D341Med (cell line): Measurements from ENCODE around the gene ZNF425.
A peak's percentile ranks its signal among the peaks of the same experiment; 100 is the strongest.
"Not testable (repeated sequence)": the region's sequence is repeated elsewhere in the genome, so short reads cannot be mapped to it uniquely, and the experiment has no call there.

Experiments used
- DNase-seq: peaks from one replicate; pipeline ENCODE4 v3.0.0; 2012; ENCODE audit warnings: low spot score

Gene ZNF425

DNA sequence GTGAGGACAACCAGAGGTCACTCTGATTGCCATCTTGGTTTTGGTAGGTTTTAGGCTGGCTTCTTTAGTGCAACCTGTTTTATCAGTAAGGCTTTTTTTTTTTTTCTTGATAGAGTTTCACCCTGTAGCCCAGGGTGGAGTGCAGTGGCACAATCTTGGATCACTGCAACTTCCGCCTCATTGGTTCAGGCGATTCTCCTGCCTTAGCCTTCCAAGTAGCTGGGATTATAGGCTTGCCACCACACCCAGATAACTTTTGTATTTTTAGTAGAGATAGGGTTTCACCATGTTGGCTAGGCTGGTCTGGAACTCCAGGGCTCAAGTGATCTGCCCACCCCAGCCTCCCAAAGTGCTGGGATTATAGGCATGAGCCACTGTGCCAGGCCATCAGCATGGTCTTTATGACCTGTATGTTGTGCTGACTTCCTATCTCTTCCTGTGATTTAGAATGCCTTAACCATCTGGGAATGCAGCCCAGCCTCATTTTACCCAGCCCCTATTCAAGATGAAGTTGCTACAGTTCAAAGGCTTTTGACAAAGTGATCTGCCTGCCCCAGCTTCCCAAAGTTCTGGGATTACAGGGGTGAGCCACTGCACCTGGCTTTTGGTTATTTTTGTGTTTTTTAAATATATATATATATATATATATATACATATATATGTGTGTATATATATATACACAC is 7.0 kb upstream of the ZNF425 start:
- DNase-seq: no peak

DNA sequence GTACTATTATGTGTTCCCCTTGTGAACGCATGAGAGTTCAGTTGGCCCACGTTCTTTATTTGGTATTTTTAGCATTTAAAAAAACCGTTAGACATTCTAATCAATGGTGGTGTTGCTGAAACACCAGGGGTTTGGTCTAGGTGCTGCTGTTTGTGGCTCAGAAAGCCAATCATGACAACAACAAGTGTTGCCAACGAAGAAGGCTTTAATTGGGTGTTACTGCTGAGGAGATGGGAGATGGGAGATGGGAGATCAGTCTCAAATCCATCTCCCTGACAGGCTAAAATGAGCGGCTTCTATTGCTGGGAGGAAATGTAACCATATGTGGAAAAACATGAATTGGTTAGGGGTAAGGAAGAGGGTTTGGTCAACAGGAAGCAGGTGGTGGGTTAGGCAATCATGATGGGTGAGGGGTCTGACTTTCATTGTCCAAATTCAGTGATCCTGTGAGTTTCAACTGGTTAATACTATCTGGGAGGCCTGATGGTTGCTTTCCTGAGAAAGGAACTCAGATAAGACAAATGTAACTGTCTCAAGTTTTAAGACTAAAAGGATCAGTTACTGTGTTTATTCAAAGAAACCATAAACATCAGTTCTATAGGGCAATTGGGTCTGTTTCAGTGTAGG is 4.6 kb upstream of the ZNF425 start:
- no peak for DNase-seq

DNA sequence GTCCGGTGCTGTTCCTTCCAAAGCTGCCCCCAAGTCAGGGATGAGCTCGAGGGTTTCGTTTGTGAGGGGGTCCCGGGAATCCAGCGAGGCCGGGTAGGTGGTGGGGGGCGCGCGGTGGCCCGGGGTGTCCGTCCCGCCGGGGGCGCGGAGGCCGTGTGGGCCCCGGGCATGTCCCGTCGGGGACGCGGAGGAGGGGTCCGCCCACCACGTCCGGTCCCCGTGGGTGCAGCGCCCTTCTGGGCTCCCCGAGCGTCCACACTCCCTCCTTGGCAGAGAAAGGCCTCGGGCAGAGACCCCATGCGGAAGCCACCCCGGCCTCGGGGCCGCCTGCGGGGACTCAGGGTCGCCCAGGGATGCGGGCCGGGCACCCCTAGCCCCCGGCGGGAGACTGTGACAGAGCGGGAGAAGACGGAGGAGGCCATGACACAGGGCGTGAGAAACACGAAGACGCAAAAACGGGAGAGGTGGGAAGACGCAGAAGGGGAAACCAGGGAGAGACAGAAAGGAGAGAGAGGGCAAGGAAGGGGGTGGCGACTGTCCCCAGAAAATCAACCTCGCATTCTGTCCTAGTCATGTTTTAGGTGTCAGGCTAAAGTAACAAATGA is 640 bp upstream of the ZNF425 start:
- peak; percentile 83 for DNase-seq

DNA sequence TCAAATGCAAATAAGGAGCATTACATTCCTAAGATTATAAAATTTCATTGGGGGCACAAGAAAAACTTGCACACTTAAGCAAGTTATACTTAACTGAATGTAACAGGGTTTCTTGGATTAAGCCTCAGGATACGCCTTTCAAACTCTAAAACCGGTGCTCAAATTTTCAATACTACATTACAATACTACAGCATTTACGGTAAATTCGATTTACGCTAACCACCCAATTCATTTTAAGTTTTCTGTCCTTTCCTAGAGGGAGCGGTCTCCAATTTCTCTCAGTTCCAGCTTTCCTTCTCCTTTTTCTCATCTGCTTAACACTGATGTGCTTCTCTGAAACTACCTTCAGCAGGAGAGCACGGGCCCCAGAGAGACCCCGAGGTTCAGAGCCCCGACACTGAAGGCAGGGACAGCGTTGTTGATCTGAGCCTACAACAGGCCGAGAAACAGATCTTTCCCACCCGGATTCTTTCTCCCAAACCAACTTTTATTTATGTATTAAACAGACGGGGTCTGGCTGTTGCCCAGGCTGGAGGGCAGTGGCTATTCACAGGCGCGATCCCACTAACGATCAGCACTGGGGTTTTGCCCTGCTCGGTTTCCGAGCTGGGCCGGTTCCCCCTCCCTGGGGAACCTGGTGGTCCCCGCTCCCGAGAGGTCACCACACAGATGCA is 798 bp downstream of the ZNF425 start:
- peak; percentile 42 for DNase-seq

DNA sequence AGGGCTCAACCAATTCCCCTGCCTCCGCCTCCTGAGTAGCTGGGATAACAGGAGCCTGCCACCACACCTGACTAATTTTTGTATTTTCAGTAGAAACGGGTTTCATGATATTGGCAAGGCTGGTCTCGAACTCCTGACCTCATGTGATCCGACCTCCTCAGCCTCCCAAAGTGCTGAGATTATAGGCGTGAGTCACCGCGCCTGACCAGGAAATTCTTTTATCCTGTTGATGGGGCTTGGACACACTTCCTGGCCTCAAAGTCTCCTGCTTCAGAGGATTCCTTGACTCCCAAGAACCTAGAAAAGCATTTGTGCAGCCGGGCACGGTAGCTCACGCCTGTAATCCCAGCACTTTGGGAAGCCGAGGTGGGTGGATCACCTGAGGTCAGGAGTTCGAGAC is 16.2 kb downstream of the ZNF425 start:
- DNase-seq: no peak

DNA sequence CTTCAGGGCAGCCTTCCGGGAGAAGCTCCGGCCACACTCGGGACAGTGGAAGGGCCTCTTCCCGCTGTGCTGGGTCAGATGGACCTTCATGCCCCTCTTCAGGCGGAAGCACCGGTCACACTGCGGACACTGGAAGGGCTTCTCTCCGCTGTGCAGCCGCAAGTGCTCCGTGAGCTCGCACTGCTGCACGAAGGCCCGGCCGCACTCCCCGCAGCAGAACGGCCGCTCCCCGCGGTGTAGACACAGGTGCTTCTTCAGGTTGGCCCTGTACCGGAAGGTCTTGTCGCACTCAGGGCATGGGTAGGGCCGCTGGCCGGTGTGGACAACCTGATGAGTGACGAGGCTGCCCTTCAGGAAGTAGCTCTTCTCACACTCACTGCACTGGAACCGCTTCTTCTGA is 21.4 kb downstream of the ZNF425 start:
- peak; percentile 37 for DNase-seq

DNA sequence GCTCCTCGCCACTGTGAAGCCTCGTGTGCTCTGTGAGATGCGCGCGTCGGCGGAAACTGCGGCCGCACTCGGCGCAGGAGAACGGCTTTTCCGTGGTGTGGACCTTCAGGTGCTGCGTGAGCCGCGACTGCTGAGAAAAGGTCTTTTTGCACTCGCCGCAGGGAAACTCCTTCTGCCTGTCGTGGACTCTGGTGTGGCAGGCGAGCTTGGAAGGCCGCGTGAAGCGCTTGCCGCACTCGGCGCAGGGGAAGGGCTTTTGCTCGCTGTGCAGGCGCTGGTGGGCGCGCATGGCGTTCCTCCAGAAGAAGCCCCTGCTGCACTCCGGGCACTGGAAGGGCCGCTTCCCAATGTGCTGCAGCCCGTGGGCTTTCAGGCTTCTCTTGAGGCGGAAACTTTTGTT is 21.9 kb downstream of the ZNF425 start:
- no peak for DNase-seq

DNA sequence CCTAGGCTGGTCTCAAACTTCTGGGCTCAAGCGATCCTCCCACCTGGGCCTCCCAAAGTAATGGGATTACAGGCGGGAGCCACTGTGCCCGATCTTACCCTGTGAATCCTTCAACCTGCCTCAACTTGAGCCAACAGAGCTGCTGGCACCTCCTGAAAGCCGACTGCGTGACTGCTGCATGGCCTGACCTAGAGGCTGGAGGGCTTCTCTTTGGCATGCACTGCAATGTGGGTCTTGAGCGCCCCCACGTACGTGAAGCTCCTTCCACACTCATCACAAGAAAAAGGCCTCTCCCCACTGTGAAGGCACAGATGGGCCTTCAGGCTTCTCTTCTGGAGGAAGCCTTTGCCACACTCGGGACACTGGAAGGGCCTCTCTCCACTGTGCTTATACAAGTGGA is 22.7 kb downstream of the ZNF425 start:
- DNase-seq: no peak

DNA sequence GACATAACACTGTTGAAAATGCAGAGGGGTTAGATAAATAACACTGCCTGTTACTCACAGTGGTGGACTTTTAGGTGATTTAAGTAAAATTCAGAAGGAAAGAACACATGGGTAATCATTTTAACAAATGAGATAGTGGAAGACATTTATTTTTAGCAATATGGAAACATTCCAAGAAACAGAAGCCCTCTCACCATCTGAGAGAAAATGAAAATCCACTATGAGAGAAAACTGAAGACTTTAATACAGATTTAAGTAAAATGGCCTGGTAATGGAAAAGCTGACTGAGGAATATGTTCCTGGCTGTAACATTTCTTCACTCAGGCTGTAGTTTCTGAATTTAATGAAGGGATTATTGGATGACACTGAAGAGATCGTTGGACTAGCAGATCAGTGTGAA is 23.5 kb downstream of the ZNF425 start:
- no peak for DNase-seq

DNA sequence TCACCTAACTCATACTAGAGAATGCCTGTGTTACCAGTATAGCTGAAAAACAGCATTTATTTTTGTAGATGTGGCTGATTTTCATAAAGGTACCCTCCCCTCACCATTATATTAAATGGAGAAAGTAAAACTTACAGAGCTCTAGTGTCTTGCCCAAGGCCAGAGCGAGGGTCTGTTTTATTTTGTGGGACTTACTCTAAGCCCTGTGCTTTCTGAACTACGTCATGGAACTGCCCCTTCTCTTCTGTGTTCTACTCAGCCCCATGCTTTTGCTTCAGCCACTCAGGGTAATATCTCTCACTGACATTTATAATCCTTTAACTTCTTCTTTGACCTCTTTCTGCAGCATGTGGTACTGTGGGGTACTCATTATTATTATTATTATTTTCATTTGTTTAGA is 25.3 kb downstream of the ZNF425 start:
- DNase-seq: no peak

DNA sequence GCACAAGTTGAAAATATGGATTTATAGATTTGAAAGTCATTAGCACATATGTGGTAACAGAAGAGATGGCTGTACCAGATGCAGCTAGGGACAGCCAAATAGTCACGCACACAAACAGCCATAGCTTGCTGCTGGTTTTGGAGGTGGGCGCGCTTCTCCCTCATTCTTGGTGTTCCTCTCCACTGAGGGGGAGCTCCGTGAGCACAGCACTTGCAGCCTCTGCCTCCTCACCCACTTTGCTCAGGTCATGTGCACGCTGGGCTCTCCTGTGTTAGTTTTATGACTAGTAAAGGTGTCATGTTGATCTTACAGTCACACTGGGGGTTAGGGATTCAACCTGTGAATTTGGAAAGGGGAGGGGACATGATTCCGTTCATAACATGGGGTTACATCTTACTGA is 27.1 kb downstream of the ZNF425 start:
- no peak for DNase-seq

DNA sequence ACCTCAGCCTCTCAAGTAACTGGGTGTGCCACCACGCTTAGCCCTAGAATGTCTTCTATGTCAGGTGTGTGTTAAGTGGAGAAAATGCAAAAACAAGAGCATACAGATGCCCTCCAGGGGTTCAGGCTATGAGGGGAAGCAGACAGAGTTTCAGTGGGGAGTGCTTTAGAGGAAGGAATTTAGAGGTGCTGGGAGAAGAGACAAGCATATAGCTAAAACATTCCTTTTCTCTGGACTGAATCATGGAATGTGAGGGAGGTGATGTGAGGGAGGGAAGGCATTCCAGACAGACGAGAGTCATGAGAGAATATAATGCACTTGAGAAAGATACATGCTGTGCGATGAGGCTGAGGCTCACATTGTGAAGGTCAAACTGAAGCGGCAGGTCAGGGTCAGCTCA is 29.0 kb downstream of the ZNF425 start:
- no peak for DNase-seq

DNA sequence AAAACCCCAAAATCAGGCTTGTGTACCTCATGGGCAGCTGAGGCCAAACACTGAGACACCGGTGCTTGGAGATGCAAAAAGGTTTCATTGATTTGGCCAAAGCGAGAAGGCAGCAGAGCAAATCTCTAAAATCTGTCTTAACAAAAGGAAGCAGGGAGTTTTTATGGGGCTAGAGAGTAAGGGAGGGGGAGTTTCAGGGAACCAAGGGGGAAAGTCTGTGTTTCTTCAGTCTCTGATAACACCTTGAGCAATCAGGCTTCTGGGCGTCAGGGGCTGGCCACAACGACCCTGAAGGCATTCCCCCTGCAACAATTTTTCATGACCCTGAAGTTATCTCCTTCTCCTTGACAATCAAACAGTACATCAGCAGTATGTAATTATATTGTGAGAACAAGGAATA is 32.9 kb downstream of the ZNF425 start:
- no peak for DNase-seq

DNA sequence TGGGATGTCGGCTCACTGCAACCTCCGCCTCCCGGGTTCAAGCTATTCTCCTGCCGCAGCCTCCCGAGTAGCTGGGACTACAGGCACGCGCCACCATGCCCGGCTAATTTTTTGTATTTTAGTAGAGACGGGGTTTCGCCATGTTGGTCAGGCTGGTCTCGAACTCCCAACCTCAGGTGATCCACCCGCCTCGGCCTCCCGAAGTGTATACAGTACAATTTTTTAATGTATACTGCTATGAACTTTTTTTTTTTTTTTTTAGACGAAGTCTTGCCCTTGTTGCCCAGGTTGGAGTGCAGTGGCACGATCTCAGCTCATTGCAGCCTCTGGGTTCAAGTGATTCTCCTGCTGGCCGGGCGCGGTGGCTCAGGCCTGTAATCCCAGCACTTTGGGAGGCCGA is 33.9 kb downstream of the ZNF425 start:
- not testable (repeated sequence) for DNase-seq

DNA sequence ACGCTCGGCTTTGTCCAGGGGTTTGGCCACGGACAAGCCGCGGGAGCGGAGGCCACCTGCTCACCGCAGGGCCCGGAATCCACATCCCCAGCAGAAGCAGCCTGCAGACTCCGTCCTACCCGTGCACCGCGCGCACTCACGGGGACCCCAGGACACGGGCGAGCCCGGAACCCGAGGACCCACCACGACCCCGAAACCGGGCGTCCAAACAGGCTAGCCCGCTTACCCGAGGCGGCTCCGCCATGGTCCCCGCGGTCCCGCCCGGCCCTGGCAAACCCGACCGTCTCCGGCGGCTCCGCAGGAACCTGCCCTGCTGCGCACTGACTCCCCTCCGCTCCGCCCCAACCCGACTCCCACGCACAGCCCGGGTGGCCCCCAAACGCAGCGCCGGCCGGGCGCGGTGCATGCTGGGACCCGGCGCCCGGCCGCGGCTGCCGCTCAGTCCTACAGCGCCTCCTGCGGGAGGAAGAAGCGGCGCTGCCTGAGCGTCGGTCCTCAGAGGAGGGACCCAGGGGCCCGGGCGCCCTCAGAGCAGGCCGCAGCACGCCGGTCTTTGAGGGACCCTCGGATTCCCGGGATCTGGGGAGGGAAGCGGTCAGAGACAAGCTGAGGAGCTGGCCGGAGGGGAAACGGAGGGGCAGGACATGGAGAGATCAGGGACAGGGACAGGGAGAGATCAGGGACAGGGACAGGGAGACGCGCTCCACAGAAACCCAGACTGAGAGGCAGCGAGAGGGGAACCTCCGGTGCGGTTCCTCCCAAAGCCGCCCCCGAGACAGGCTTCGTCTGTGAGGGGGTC is 35.5 kb downstream of the ZNF425 start, which contains the start of gene ZNF786:
ZNF786 (minus strand) TSS at position 322 of the 799 bp plus-strand sequence; CDS start at position 244, 78 bp downstream.
- DNase-seq: peak; percentile 98

DNA sequence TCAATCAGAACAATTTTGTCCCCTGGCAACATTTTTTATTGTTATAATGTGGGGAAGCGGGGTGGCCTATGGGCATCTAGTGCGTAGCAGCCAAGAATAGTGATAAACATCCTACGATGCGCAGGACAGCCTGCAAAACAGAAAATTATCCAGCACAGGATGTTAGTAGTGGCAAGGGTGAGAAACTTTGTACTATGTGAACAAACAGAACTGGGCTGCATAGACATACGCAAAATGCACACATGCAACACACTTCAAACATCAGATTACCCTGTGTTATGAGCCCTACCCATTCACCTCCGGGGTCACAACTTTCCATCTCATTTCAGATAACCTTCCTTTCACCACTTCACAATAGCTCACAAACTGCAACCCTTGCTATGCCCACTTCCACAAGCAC is 38.7 kb downstream of the ZNF425 start:
- no peak for DNase-seq

DNA sequence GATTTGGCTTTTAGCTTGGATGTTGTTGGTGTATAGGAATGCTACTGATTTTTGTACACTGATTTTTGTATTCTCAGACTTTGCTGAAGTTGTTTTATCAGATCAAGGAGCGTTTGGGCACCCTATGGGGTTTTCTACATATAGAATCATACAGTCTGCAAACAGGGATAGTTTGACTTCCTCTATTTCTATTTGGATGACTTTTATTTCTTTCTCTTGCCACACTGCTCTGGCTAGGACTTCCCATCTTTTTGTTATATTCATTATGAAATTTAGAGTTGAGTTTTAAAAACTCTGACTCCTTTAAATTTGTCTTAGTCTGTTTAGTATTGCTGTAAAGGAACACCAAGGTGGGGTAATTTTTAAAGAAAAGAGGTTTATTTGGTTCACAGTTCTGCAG is 40.3 kb downstream of the ZNF425 start:
- no peak for DNase-seq

DNA sequence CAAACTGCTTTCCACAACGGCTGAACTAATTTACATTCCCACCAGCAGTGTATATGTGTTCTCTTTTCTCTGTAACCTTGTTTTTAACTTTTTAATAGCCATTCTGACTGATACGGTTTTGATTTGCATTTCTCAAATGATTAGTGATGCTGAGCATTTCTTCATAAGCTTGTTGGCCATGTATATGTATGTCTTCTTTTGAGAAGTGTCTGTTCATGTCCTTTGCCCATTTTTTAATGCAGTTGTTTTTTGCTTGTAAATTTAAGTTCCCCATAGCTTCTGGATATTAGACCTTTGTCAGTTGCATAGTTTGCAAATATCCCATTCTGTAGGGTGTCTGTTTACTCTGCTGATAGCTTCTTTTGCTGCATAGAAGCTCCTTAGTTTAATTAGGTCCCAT is 41.7 kb downstream of the ZNF425 start:
- no peak for DNase-seq

DNA sequence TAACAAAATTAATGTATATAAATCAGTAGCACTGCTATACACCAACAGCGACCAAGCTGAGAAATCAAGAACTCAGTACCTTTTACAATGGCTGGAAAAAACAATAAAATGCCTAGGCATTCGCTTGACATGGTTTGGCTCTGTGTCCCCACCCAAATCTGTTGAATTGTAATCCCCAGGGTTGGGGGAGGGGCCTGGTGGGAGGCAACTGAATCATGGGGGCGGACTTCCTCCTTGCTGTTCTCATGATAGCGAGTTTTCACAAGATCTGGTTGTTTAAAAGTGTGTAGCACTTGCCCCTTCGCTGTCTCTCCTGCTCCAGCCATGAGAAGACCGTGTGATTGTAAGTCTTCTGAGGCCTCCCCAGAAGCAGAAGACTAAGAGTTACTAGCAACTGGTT is 44.2 kb downstream of the ZNF425 start:
- no peak for DNase-seq

DNA sequence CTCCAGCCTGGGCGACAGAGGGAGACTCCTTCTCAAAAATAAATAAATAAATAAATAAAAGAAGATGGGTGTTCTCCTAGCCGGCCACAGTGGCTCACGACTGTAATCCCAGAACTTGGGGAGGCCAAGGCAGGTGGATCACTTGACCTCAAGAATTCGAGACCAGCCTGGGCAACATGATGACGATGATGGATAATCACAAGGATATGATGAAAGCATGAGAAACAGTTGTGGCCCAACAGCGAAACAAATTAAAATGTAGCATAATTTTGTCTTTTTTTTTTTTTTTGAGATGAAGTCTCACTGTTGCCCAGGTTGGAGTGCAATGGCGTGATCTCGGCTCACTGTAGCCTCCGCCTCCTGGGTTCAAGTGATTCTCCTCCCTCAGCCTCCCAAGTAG is 48.5 kb downstream of the ZNF425 start:
- no peak for DNase-seq

DNA sequence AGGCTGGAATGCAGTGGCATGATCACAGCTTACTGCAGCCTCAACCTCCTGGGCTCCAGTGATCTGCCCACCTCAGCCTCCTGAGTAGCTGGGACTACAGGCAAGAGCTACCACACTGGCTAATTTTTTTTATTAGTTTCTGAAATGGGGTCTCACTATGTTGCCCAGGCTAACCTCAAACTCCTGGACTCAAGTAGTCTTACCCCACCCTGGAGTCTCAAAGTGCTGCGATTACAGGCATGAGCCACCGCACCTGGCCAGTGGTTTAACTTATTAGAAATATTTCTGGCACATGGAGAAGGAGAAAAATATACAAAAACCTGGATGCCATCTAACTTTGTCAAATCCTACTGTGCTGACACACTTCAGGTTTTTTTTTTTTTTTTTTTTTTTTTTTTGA is 50.8 kb downstream of the ZNF425 start:
- DNase-seq: no peak
